Measurements from ENCODE around the gene ACOXL. TPM values are rescaled to one million over a fixed set of nuclear protein-coding genes. Genes with fewer than 3 reads are reported as not detected.

ACOXL gene
- total and polyA plus RNA-seq, 2 donors (not counting 3 experiments of a cell fraction or from before 2014, with no cell fraction given) = not detected

GRCh38 chr2:111046670-111047069 is 314.3 kb downstream of the ACOXL start:
- intact Hi-C loops (cut with micrococcal nuclease) = no loop called here
- Histone ChIP-seq H3K9me1 (replicated peaks; ENCODE audit: control insufficient read depth, extremely low read depth, insufficient read depth, low read length) (no peaks in the 10 kb centered on the region), H3K4me1 (ENCODE audit: control insufficient read depth, extremely low read depth, insufficient read depth, low read length) (no peaks in the 10 kb centered on the region), H3K4me2 (ENCODE audit: insufficient read depth, low read length) (no peak overlapping the region), H3K9ac (replicated peaks; ENCODE audit: extremely low read depth, insufficient read depth, low read length) (no peak overlapping the region), H3K27ac (ENCODE audit: insufficient read depth, low read depth, low read length) (no peak overlapping the region), H4K20me1 (replicated peaks; ENCODE audit: control insufficient read depth, extremely low read depth, insufficient read depth, low read length) (no peaks in the 10 kb centered on the region), H3K36me3 (ENCODE audit: control insufficient read depth in 2 of 2, extremely low read depth in 1 of 2, insufficient read depth in 2 of 2, low read length in 2 of 2) (no peaks in the 10 kb centered on the region), H2AFZ (ENCODE audit: low read depth, low read length) (no peak overlapping the region), H3K79me2 (ENCODE audit: control insufficient read depth, insufficient read depth, low read length) (no peaks in the 10 kb centered on the region), H3K27me3 (ENCODE audit: control insufficient read depth in 2 of 2, insufficient read depth in 2 of 2, low read length in 2 of 2) (peaks cover 2 to 13% of the 10 kb centered on the region in 2 experiments), H3K9me3 (replicated peaks; ENCODE audit: control insufficient read depth, insufficient read depth, low read length) (no peaks in the 10 kb centered on the region), H3K4me3 (replicated peaks in 1 of 3; ENCODE audit: insufficient read depth in 1 of 3, low read depth in 1 of 3, low read length in 3 of 3) (no peak overlapping the region)
- DNase-seq (ENCODE audit: low read depth, low spot score) (no peak), FAIRE-seq (no peak)
- ChIA-PET CTCF (no interaction called here), POLR2A (no interaction called here)
- dilution Hi-C loops (cut with MboI; ENCODE audit: extremely low pct_ligation_motif_present, low sequenced_read_pairs) = no loop called here
- no TSS peak for BruUV-seq (replicated peaks)
- no peak for TF ChIP-seq CTCF (IDR thresholded peaks at IDR 0.05; ENCODE audit: extremely low read depth in 1 of 2, insufficient read depth in 1 of 2, low read depth in 1 of 2, low read length in 2 of 2)
- no peak for TF ChIP-seq FOS (IDR thresholded peaks at IDR 0.05; ENCODE audit: borderline replicate concordance, insufficient read depth, low read length)
- no peak for TF ChIP-seq POLR2AphosphoS5 (IDR thresholded peaks at IDR 0.05; ENCODE audit: insufficient read depth, low read depth, low read length)
- TF ChIP-seq POLR2A (IDR thresholded peaks at IDR 0.05; ENCODE audit: low read depth, low read length) = no peak
- TF ChIP-seq EZH2 (IDR thresholded peaks at IDR 0.05; ENCODE audit: borderline replicate concordance, low read depth, low read length, severe bottlenecking) = no peak
- no peak for TF ChIP-seq GATA2 (IDR thresholded peaks at IDR 0.05; ENCODE audit: insufficient read depth, insufficient read length, low read depth, low read length)
- TF ChIP-seq MYC (IDR thresholded peaks at IDR 0.05; ENCODE audit: low read depth, low read length) = no peak
- no peak for TF ChIP-seq JUN (IDR thresholded peaks at IDR 0.05; ENCODE audit: borderline replicate concordance, insufficient read depth, insufficient read length, low read depth)
- no peak for TF ChIP-seq MAX (IDR thresholded peaks at IDR 0.05; ENCODE audit: insufficient read depth, insufficient read length)
